Measurements from ENCODE around the gene CLIP4. TPM values are rescaled to one million over a fixed set of nuclear protein-coding genes. Genes with fewer than 3 reads are reported as not detected.
A peak's percentile ranks its signal among the peaks of the same experiment; 100 is the strongest.

Gene CLIP4
- total RNA-seq, 1 donor from 2014 or later, result 102 TPM

DNA sequence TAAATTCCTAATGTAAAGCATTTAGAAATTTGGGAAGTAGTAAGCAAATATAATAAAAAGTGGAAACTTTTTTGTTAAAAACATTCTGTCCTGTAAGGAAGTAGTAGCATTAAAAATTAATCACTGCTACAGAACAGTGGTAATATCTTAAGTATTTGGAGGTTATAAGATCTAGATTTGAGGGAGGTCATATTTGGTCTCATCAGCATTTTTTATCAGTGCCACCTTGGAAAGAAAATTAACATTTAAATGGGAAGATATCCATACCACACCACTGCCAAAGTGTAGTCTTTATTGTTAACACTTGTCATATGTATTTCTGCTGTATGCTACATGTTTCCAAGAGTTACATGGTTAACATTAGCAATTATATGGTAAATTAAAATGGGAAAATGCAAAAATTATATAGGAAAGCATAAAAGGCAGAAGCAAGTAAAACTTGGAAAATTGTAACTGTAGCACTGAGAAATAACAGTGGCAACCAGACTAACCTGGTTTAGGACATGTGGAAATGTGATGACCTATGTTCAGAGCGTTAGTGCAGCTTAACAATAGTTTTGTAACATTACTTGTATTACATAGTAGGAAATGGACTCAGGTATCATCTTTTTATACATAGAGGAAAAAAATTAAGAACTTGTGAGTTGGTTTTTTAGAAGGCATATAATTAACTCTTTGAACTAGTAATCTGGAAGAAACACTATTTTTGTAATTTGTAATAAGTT, 47.2 kb downstream of the CLIP4 start:
- peaks cover 10% of the 10 kb centered on the region for H3K36me3 ChIP-seq (ENCODE audit: control insufficient read depth, insufficient read depth, low read length)
- FAIRE-seq, result no peak
- H3K4me3 ChIP-seq (ENCODE audit: low read depth, low read length), result no peak overlapping the region
- no peaks in the 10 kb centered on the region for H3K27me3 ChIP-seq (ENCODE audit: control insufficient read depth, insufficient read depth, low read length)
- no peak for DNase-seq (ENCODE audit: low read depth)
- TF ChIP-seq, protein P1, sequence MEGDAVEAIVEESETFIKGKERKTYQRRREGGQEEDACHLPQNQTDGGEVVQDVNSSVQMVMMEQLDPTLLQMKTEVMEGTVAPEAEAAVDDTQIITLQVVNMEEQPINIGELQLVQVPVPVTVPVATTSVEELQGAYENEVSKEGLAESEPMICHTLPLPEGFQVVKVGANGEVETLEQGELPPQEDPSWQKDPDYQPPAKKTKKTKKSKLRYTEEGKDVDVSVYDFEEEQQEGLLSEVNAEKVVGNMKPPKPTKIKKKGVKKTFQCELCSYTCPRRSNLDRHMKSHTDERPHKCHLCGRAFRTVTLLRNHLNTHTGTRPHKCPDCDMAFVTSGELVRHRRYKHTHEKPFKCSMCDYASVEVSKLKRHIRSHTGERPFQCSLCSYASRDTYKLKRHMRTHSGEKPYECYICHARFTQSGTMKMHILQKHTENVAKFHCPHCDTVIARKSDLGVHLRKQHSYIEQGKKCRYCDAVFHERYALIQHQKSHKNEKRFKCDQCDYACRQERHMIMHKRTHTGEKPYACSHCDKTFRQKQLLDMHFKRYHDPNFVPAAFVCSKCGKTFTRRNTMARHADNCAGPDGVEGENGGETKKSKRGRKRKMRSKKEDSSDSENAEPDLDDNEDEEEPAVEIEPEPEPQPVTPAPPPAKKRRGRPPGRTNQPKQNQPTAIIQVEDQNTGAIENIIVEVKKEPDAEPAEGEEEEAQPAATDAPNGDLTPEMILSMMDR (IDR thresholded peaks at IDR 0.05; ENCODE audit: insufficient read depth, low read length, severe bottlenecking), result no peak

- Histone ChIP-seq H3K27me3 (ENCODE audit: control insufficient read depth, insufficient read depth, low read length) (no peaks in the 10 kb centered on the region), H3K4me3 (ENCODE audit: low read depth, low read length) (no peak overlapping the region), H3K36me3 (ENCODE audit: control insufficient read depth, insufficient read depth, low read length) (peaks cover 9% of the 10 kb centered on the region)
- no peak for FAIRE-seq
- TF ChIP-seq, protein P1 (IDR thresholded peaks at IDR 0.05; ENCODE audit: insufficient read depth, low read length, severe bottlenecking), result no peak
- DNase-seq (ENCODE audit: low read depth), result no peak
Observed at GRCh38 chr2:29164091-29164846, 49.1 kb downstream of the CLIP4 start.

GRCh38 chr2:29165362-29166241, 50.4 kb downstream of the CLIP4 start:
- Histone ChIP-seq H3K36me3 (ENCODE audit: control insufficient read depth, insufficient read depth, low read length) (peaks cover 6% of the 10 kb centered on the region), H3K4me3 (ENCODE audit: low read depth, low read length) (no peak overlapping the region), H3K27me3 (ENCODE audit: control insufficient read depth, insufficient read depth, low read length) (no peaks in the 10 kb centered on the region)
- peak; percentile 90 for DNase-seq (ENCODE audit: low read depth)
- TF ChIP-seq, protein P1 (IDR thresholded peaks at IDR 0.05; ENCODE audit: insufficient read depth, low read length, severe bottlenecking), result no peak
- no peak for FAIRE-seq

DNA sequence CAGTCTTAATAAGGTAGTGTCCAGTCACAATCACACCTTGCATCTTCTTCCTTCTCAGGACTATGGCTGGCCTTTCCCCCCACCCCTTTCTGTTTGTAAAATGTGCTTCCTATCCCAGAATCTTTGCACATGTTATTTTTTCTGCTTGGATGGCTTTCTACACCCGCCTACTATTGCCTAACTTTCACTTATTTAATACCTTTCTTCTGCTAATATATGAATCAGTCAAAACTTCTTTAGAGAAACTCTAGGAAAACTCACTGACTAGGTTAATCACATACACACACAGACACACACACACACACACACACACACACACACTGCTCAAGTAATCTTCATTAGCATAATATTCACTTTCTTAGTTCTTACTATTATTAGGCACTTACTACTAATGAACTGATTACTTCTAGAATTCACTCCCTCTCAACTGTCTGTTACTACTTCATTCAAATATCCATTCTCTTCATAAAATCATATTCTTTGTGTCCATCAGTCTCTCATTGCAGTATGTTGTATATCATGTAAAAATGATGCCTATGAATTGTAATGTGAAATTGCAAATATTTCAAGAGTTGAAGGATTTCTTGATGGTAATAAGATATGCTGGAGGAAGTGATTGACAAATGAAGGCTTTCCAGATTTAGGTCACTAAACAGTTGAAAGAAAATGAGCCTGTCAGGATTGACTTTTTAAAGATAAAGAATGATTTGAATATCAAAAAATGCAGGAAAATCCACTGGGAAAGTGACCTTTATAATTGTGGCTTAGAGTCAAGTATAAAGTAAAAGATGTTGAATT, 51.2 kb downstream of the CLIP4 start:
- peak; percentile 24 for DNase-seq (ENCODE audit: low read depth)
- no peak overlapping the region for H3K4me3 ChIP-seq (ENCODE audit: low read depth, low read length)
- FAIRE-seq, result no peak

DNA sequence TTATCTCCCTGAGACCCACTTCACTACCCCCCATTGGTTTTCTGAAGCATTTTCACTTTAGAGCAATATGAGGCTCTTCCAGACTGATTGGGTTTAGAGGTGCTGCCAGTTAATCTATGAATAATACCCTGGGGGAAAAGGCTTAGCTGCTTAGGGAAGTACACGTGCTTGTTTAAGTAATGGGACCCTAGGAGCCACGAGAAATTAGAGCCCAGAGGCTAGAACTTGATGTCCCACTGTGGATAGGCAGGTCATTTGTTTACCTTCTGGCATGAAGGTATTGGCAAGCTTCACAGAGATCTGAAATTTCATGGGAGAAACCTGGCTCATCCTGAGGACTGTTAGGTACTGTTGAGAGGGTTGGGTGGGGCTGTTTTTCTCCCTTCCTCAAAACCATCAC, 59.7 kb downstream of the CLIP4 start:
- no peaks in the 10 kb centered on the region for H3K27me3 ChIP-seq (ENCODE audit: control insufficient read depth, insufficient read depth, low read length)
- no peak for DNase-seq (ENCODE audit: low read depth)
- FAIRE-seq, result no peak
- TF ChIP-seq, protein P1 (IDR thresholded peaks at IDR 0.05; ENCODE audit: insufficient read depth, low read length, severe bottlenecking), result no peak
- H3K36me3 ChIP-seq (ENCODE audit: control insufficient read depth, insufficient read depth, low read length), result peaks cover 19% of the 10 kb centered on the region
- no peak overlapping the region for H3K4me3 ChIP-seq (ENCODE audit: low read depth, low read length)

More for the DNA sequence above, 51.2 kb downstream of the CLIP4 start:
- H3K36me3 ChIP-seq (ENCODE audit: control insufficient read depth, insufficient read depth, low read length), result peaks cover 6% of the 10 kb centered on the region
- TF ChIP-seq, protein P1 (IDR thresholded peaks at IDR 0.05; ENCODE audit: insufficient read depth, low read length, severe bottlenecking), result no peak
- H3K27me3 ChIP-seq (ENCODE audit: control insufficient read depth, insufficient read depth, low read length), result no peaks in the 10 kb centered on the region
